Measurements from ENCODE around the gene FAM89B.
A peak's percentile ranks its signal among the peaks of the same experiment; 100 is the strongest.

Gene FAM89B

GRCh38 chr11:65537296-65537597 lies 35.1 kb upstream of the FAM89B start:
- no peak overlapping the region for H3K4me3 ChIP-seq (ENCODE audit: low read depth, low read length)
- TF ChIP-seq CTCF (IDR thresholded peaks at IDR 0.05; ENCODE audit: low read depth, low read length): no peak

- no peak for TF ChIP-seq CTCF (IDR thresholded peaks at IDR 0.05; ENCODE audit: low read depth, low read length)
- no peak overlapping the region for H3K4me3 ChIP-seq (ENCODE audit: low read depth, low read length)
Observed at GRCh38 chr11:65537620-65538231, 34.6 kb upstream of the FAM89B start.

- TF ChIP-seq CTCF (IDR thresholded peaks at IDR 0.05; ENCODE audit: low read depth, low read length): no peak
Observed at GRCh38 chr11:65538232-65538914, 34.0 kb upstream of the FAM89B start.

GRCh38 chr11:65538915-65539743 lies 33.2 kb upstream of the FAM89B start:
- no peak overlapping the region for H3K4me3 ChIP-seq (ENCODE audit: low read depth, low read length)
- TF ChIP-seq CTCF (IDR thresholded peaks at IDR 0.05; ENCODE audit: low read depth, low read length): no peak

More at GRCh38 chr11:65538232-65538914, 34.0 kb upstream of the FAM89B start:
- H3K4me3 ChIP-seq (ENCODE audit: low read depth, low read length): no peak overlapping the region

- TF ChIP-seq CTCF (IDR thresholded peaks at IDR 0.05; ENCODE audit: low read depth, low read length): no peak
- H3K4me3 ChIP-seq (ENCODE audit: low read depth, low read length): peak overlapping the region; percentile 56
Observed at GRCh38 chr11:65539744-65540289, 32.5 kb upstream of the FAM89B start.

GRCh38 chr11:65540290-65541092 lies 31.8 kb upstream of the FAM89B start:
- peak; percentile 79 for TF ChIP-seq CTCF (IDR thresholded peaks at IDR 0.05; ENCODE audit: low read depth, low read length)
- peak overlapping the region; percentile 56 for H3K4me3 ChIP-seq (ENCODE audit: low read depth, low read length)
